ENCODE data around the gene ADAMTS9. TPM values are rescaled to one million over a fixed set of nuclear protein-coding genes. Genes with fewer than 3 reads are reported as not detected.

Gene ADAMTS9
- total and polyA plus RNA-seq, 2 of the 13 experiments (the other 11 are each of a cell fraction or from before 2014, with no cell fraction given) = 0.02 to 0.09 TPM

GRCh38 chr3:64593350-64593749 is 94.5 kb downstream of the ADAMTS9 start (continued):
- TF ChIP-seq USF2 (IDR thresholded peaks at IDR 0.05; ENCODE audit: low read depth, low read length) (no peak), USF2 (CRISPR knock-in tag; IDR thresholded peaks at IDR 0.05; ENCODE audit: borderline replicate concordance) (no peak), HINFP (CRISPR knock-in tag; IDR thresholded peaks at IDR 0.05; ENCODE audit: low read depth) (no peak), MAX (IDR thresholded peaks at IDR 0.05) (no peak), CBX1 (IDR thresholded peaks at IDR 0.05; ENCODE audit: low read depth) (no peak), ZNF782 (CRISPR knock-in tag; IDR thresholded peaks at IDR 0.05; ENCODE audit: borderline replicate concordance) (no peak), NR2C2 (CRISPR knock-in tag; IDR thresholded peaks at IDR 0.05; ENCODE audit: borderline replicate concordance) (no peak), ZNF280B (CRISPR knock-in tag; IDR thresholded peaks at IDR 0.05; ENCODE audit: borderline replicate concordance) (no peak), HIVEP1 (CRISPR knock-in tag; IDR thresholded peaks at IDR 0.05) (no peak), PBX3 (CRISPR knock-in tag; IDR thresholded peaks at IDR 0.05; ENCODE audit: borderline replicate concordance) (no peak), TFAP4 (IDR thresholded peaks at IDR 0.05; ENCODE audit: borderline replicate concordance, low read depth) (no peak), HOXA9 (CRISPR knock-in tag; IDR thresholded peaks at IDR 0.05; ENCODE audit: borderline replicate concordance) (no peak), SMARCC2 (IDR thresholded peaks at IDR 0.05) (no peak)
